LNCaP clone FGC (cell line): Measurements from ENCODE around the gene LEP.

ENCODE experiments used
- DNase-seq: peaks from one replicate; pipeline ENCODE4 v3.0.0-alpha.2; 2011; ENCODE audit warnings: low read depth
- H3K4me3 ChIP-seq: 2 replicates; pipeline ENCODE4 v1.5.1; 2011; ENCODE audit warnings: mild to moderate bottlenecking, low read depth, low read length, control low read depth
- TF ChIP-seq, protein P1 (sequence below): IDR thresholded peaks from 2 replicates; pipeline ENCODE4 v1.5.1; 2012; ENCODE audit warnings: mild to moderate bottlenecking; ENCODE audit not compliant: control insufficient read depth, insufficient read depth; ENCODE audit errors: extremely low read depth

LEP gene

DNA sequence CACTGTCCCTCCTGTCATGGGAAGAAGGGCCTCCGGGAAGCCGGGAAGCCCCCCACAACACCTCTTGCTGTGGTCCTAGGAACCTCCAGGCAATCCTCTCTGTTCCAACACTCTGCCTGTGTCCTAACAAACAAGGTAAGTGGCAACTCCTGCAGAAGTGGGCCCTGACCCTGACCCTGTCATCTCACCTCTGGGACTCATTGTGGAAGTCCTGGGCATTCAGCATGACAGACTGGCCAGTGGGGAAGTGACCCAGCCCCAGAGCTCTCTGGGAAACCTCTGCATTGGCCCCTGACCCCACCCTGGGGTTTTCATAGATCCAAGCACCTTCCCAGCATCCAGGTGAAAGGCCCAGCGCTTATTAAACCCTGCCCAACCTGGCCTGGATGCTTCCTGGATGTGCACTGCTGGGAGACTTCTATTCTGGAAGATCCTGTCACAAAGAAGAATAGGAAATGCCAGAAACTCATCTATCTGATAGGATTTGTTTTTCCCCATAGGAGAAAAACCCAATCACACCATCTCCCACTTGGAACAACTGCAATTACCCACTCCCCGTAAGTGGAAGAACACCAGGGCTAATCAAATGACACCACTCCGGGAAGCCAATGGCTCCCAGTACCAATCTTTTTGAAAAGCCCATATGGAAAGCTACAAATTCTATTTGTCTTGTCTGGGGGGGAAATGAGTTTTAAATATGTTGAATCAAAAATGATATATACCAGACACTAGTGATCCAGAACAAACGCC is 24.3 kb downstream of the LEP start:
- no peak for DNase-seq

DNA sequence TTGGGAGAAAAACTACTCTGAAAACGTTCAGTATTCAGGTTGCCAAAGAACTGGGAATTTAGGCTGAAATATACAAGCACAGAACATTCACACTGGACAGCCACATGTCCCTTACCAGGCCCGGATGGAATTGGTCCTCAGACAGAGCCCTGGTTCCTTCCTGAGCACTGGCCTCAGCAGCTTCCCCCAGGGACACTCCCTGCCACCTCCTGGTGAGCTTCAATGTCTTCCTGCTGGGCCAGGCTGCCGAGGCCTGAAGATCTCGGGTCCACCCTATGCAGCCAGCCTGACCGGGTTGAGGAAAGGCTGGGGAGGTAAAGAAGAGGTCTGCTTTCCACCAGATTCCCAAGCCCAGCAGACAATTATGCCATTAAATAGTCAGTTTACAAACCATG is 24.8 kb downstream of the LEP start:
- TF ChIP-seq, protein P1, sequence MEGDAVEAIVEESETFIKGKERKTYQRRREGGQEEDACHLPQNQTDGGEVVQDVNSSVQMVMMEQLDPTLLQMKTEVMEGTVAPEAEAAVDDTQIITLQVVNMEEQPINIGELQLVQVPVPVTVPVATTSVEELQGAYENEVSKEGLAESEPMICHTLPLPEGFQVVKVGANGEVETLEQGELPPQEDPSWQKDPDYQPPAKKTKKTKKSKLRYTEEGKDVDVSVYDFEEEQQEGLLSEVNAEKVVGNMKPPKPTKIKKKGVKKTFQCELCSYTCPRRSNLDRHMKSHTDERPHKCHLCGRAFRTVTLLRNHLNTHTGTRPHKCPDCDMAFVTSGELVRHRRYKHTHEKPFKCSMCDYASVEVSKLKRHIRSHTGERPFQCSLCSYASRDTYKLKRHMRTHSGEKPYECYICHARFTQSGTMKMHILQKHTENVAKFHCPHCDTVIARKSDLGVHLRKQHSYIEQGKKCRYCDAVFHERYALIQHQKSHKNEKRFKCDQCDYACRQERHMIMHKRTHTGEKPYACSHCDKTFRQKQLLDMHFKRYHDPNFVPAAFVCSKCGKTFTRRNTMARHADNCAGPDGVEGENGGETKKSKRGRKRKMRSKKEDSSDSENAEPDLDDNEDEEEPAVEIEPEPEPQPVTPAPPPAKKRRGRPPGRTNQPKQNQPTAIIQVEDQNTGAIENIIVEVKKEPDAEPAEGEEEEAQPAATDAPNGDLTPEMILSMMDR, result no peak
- no peak for DNase-seq
- H3K4me3 ChIP-seq, result no peak overlapping the region

More for the DNA sequence above, 24.3 kb downstream of the LEP start:
- TF ChIP-seq, protein P1, result no peak
- H3K4me3 ChIP-seq, result no peak overlapping the region

DNA sequence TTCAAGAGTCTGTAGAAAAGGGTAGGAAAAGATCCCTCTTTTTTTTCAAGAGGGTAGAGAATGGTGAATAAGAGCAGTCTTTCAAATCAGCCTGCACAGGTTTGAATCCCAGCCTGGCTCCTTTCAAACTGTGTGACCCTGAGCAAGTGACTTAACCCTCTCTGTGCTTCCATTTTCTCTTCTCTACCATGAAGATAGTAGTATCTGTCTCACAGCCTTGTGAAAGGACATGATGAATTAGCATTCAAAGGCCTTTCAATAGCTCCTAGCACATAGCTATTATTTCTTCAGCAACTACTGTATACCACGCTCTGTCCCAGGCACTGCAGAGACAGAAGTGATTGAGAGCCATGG is 25.4 kb downstream of the LEP start:
- TF ChIP-seq, protein P1, result no peak
- H3K4me3 ChIP-seq, result no peak overlapping the region
- no peak for DNase-seq

DNA sequence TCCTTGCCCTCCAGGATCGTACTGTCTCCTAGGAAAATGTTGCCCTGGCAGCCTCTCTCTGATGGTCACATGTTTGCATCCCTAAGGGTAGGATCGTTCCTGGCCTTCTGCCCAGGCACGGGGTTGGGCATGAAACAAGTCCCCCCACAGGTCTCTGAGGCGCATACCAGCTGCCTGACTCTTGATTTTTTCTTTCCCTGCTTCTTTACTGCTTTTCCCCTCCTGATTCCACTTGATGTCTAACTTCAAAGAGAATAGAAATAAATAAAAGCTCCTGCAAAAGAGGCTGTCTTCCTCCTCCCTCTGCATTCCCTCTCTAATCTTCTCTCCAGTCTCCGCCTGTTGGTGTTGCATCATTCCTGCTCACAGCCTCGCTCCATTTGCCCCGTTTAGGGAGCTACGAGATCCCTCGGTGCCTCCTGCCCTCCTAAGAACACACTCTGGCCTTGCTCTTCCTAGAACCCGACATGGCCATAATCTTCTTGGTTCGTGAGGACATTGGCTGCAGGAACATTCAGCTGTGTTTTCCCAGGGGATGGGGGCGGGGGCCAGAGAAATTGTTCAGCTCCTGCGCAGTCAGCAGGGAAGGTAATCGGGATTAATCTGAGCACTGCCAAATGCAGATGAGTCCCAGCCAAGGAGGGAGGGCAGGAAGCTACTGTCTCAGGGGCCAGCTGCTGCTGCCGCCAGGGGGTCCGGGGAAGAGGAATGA is 26.0 kb downstream of the LEP start:
- TF ChIP-seq, protein P1, result no peak
- H3K4me3 ChIP-seq, result no peak overlapping the region

DNA sequence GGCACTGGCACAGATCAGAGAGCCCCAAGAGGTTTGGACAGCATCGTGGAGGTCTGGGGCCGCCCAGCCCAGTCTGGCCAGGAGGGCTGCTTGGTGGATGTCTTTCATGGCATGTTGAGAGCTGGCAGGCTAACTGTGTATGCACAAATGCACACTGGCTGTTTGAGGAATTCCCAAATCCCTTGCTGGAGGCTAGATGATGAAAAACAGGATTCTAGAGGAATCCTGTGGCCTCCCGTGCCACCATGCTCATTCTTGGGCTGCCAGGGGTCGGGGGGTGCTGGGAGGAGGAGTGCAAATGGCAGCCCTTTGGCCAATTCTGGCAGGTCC is 26.5 kb downstream of the LEP start:
- no peak for DNase-seq
- TF ChIP-seq, protein P1, result no peak
- H3K4me3 ChIP-seq, result no peak overlapping the region

More for the DNA sequence above, 26.0 kb downstream of the LEP start:
- no peak for DNase-seq

DNA sequence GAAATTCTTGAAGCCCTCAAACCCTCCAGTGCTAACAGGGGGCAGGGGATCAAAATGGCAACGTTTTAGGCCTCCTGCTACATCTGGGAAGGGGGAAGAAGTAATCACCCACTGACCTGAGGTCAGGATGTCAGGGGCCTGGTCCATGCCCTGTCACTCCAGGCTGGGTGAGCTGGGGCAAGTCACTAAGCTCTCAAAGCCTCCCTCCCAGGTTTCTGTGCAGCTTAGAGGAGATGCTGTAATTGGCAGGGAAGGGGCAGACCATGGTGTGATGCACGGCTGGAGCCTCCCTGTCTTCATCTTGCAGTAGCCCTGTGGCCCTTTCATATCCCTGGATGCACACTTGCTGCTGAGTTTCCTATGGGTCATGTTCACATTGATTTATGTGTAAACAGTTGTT is 27.2 kb downstream of the LEP start:
- no peak overlapping the region for H3K4me3 ChIP-seq
- TF ChIP-seq, protein P1, result no peak
- DNase-seq, result no peak

DNA sequence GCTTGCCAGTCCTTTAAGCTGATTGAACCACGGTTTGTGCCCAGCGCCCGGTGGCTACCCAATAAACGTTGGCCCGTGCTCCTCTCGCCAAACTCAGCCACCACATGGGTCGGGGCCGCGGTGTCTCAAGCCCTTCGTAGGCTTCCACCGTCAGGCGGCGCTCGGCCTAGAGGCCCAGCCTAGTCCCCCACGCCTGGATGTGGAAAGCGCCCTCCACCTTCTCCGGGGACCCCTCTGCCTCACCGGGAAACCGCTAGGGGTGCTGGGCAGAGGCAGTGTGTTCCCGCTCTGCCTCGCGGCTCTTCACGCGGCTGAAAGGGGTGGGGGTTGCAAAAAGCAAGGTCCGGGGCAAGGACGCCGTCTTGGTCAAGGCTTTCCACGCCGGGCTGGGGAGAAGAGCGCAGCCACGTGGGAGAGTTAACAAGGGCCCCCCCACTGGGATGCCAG is 29.8 kb downstream of the LEP start:
- no peak for DNase-seq
- TF ChIP-seq, protein P1, result no peak
- no peak overlapping the region for H3K4me3 ChIP-seq
